Measurements from ENCODE around the gene COL9A1. TPM values are rescaled to one million over a fixed set of nuclear protein-coding genes. Genes with fewer than 3 reads are reported as not detected.
"Not testable (repeated sequence)": the region's sequence is repeated elsewhere in the genome, so short reads cannot be mapped to it uniquely, and the experiment has no call there.

The COL9A1 gene
- not detected for total RNA-seq

GRCh38 chr6:70303034-70303525, at the start of gene COL9A1:
Gene COL9A1, minus strand, starts transcription at chr6:70303084. Its CDS starts 160 bp downstream, at chr6:70302924.
- no peak for DNase-seq

GRCh38 chr6:70351461-70351860, 48.6 kb upstream of the COL9A1 start:
- DNase-seq: no peak

DNA sequence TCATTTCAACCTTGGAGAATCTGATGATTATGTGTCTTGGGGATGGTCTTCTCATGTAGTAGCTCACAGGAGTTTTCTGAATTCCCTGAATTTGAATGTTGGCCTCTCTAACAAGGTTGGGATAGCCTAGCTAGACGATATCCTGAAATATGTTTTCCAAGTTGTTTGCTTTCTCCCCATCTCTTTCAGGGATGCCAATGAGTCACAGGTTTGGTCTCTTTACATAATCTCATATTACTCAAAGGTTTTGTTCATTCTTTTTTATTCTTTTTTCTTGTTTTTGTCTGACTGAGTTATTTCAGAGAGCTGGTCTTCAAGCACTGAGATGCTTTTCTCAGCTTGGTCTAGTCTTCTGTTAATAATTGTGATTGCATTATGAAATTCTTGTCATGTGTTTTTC, 42.7 kb upstream of the COL9A1 start:
- no peak for DNase-seq

DNA sequence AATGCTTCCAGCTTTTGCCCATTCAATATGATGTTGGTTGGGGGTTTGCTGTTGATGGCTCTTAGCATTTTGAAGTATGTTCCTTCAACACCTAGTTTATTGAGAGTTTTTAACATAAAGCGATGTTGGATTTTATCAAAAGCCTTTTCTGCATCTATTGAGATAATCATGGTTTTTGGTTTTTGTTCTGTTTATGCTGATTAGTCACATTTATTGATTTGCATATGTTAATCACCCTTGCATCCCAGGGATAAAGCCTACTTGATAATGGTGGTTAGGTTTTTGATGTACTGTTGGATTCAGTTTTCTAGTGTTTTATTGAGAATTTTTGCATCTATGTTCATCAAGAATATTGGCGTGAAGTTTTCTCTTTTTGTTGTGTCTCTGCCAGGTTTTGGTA, 40.4 kb upstream of the COL9A1 start:
- DNase-seq: no peak

- DNase-seq: not testable (repeated sequence)
Observed at GRCh38 chr6:70339810-70340209, 36.9 kb upstream of the COL9A1 start.

DNA sequence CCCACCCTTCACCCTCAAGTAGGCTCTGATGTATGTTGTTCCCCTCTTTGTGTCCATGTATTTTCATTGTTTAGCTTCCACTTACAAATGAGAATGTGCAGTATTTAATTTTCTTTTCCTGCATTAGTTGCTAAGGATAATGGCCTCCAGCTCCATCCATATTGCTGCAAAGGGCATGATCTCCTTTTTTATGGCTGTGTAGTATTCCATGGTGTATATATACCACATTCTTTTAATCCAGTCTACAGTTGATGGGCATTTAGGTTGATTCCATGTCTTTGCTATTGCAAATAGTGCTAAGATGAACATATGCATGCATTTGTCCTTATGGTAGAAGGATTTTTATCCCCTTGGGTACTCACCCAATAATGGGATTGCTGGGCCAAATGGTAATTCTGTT, 35.9 kb upstream of the COL9A1 start:
- no peak for DNase-seq

- no peak for DNase-seq
Observed at GRCh38 chr6:70337743-70338105, 34.8 kb upstream of the COL9A1 start.

GRCh38 chr6:70336996-70337742, 34.3 kb upstream of the COL9A1 start:
- no peak for DNase-seq

- DNase-seq: no peak
Observed at GRCh38 chr6:70327036-70327435, 24.2 kb upstream of the COL9A1 start.

- no peak for DNase-seq
Observed at GRCh38 chr6:70325009-70325408, 22.1 kb upstream of the COL9A1 start.

DNA sequence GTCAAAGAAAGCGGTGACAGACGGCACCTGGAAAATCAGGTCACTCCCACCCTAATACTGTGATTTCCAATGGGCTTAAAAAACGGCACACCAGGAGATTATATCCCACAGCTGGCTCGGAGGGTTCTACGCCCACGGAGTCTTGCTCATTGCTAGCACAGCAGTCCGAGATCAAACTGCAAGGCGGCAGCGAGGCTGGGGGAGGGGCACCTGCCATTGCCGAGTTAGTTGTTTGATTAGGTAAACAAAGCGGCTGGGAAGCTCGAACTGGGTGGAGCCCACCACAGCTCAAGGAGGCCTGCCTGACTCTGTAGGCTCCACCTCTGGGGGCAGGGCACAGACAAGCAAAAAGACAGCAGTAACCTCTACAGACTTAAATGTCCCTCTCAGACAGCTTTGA, 14.9 kb upstream of the COL9A1 start:
- DNase-seq: not testable (repeated sequence)

GRCh38 chr6:70315079-70315751, 12.3 kb upstream of the COL9A1 start:
- no peak for DNase-seq

DNA sequence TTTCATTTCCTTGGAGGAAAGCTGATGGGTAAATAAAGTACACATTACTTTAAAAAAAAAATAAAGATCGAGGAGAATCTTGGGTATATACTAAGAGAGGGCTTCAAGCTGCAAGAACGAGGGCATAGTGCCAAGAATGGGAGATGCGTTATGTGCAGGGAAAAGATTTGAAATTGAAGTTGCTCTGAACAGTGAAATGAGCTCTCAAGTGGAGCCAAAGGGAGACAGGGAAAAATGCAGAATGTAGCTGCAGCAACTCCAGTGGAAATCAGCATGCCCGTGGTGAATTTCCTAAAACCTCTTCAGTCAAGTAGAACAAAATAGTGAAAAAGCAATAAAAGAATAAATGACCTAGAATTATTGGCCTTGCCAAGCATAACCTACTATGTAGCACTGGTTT, 11.4 kb upstream of the COL9A1 start:
- no peak for DNase-seq

DNA sequence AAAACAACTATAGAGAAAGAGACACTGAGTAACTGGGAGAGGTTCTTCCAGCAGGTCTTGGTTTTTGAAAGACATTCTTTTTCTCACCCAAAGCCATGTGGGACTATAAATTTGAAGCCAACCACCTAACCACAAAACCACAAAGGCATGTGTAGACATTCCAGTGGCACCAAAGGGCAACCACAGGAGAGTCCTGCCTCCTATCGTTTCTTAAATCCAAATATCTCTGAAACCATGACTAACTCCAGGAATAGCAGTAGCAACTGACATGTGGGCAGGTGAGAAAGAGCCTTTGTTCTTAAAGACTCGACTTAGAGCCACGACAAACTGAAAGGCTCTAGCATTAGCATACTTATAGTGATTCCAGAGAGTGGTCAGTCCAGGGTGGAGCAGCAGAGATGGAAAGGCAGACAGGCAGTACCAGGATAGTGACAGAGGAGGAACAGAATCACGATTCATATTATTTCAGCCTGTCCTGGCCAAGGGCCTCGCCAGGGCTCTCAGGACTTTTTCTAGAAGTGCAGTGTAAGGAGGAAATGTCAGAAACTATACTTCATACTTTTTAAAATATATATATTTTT, 9.4 kb upstream of the COL9A1 start:
- DNase-seq: no peak

- no peak for DNase-seq
Observed at GRCh38 chr6:70310063-70310694, 7.3 kb upstream of the COL9A1 start.

GRCh38 chr6:70309243-70309642, 6.4 kb upstream of the COL9A1 start:
- DNase-seq: no peak

- DNase-seq: not testable (repeated sequence)
Observed at GRCh38 chr6:70308142-70308541, 5.3 kb upstream of the COL9A1 start.

DNA sequence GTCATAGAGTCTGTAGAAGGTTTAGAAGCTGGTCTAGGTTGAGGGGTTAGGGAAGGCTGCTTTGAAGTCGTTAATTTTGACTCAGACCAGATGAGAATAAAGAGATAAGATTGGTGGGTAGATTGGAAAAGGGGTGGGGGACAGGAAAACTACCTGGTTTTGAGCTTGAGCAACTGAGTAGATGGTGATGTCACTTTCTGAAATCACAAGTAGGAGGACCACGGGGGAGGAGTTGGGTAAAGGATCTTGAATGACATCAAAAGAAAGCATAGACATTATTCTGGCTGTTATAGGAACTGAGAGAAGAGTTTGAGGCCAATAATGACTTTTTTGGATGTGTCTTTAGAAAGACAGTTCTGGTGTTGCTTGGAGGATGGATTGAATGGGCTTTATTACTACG, 4.1 kb upstream of the COL9A1 start:
- no peak for DNase-seq

DNA sequence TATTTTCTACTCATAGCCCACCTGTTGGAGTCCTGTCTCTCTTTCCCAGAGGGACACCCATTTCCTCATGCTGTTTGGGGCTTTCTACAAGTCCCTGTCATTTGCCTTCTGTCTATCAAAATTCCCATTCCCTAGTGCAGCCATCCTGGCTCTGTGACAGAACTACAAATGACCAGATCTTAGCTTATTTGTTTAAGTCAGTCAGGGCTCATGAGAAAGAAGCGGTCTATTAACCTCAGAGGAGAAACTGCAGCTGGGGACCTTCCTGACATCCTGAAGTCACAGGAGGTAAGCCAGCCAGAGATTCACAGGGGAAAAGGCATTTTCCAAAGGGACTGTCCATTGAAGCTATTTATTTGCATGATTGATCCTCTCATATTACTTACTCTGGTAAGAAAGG, 1.7 kb upstream of the COL9A1 start:
- no peak for DNase-seq

- DNase-seq: no peak
Observed at GRCh38 chr6:70299456-70299855, 3.4 kb downstream of the COL9A1 start.

DNA sequence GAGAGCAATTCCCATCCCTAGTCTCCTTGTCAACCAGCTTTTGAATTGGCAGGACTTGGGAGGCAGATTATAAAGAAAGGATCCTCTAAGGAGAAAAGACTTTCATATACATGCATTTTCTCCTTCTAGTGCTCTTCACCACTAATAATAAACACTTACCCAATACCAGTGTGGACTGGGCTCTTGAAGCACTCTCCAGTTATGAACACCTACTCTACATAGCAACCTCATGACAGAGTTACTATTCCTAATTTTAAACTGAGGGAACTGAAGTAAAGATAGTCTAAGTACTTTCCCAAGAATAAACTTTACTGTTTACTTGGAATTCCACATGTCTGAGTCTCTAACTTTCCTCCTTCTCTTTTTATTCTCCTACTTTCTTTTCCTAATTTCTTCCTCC, 4.8 kb downstream of the COL9A1 start:
- DNase-seq: no peak

DNA sequence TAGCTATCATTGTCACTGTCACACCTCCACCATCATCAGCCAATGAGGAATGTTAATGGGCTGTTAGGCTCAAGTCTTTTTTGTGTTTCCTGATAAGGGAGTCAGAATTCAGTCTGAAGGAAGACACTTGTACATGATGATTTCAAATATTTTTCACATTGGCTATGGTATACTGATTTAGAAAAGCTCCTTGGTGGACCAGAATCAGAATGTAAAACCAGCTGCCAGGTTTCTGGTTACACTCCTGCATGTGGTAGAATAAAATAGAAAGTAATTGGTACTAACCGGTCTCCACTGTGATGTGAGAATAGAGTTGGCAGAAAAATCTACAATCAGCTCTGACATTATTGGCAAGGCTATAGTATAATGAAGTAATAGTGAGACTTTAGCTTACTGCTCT, 10.7 kb downstream of the COL9A1 start:
- DNase-seq: no peak

DNA sequence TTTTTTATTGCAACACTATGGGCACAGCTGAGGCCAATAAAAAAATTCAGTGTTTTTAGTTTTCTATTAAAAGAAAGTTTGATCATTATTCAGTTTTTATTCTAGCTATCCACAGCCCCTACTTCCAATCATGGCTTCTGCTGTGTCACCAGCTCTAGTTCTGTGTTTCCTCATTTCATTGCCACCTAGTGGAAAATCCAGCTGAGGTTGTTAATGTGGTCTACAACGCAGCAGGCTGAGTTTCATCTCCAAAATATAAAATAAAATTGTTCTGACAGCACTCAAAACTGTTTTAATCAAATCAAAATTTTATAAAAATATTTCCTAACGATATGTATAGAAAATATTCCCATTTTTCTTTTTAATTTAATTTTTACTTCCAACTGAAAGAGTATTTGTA, 13.6 kb downstream of the COL9A1 start:
- no peak for DNase-seq

GRCh38 chr6:70286905-70287304, 16.0 kb downstream of the COL9A1 start:
- DNase-seq: no peak

All from effector CD4-positive, alpha-beta T cell (primary cell).